Mucosa of stomach (tissue), 1 donor: ENCODE data around the gene FOXA1.

Source experiments
- H3K27me3 ChIP-seq: one replicate; pipeline ENCODE4 v1.7.0; 2013; ENCODE audit warnings: mild to moderate bottlenecking, low read length; ENCODE audit not compliant: control insufficient read depth, insufficient read depth
- H3K36me3 ChIP-seq: one replicate; pipeline ENCODE4 v1.7.0; 2013; ENCODE audit warnings: low read length; ENCODE audit not compliant: control insufficient read depth, insufficient read depth
- H3K4me1 ChIP-seq: one replicate; pipeline ENCODE4 v1.7.0; 2013; ENCODE audit warnings: mild to moderate bottlenecking, low read length; ENCODE audit not compliant: control insufficient read depth, insufficient read depth
- H3K4me3 ChIP-seq: one replicate; pipeline ENCODE4 v1.7.0; 2013; ENCODE audit warnings: low read length
- H3K9ac ChIP-seq: one replicate; pipeline ENCODE4 v1.7.0; 2013; ENCODE audit warnings: mild to moderate bottlenecking, low read length, moderate library complexity
- H3K9me3 ChIP-seq: one replicate; pipeline ENCODE4 v1.7.0; 2013; ENCODE audit warnings: mild to moderate bottlenecking, low read length, moderate library complexity; ENCODE audit not compliant: control insufficient read depth
- donor health status: Pancreatic carcinoma.

Gene FOXA1

GRCh38 chr14:37599507-37600368 lies 4.7 kb upstream of the FOXA1 start:
- no peak overlapping the region for H3K4me3 ChIP-seq
- H3K9ac ChIP-seq: peak overlapping the region; percentile 2
- no peaks in the 10 kb centered on the region for H3K9me3 ChIP-seq
- no peaks in the 10 kb centered on the region for H3K36me3 ChIP-seq
- peaks cover 9% of the 10 kb centered on the region for H3K4me1 ChIP-seq
- peaks cover 43% of the 10 kb centered on the region for H3K27me3 ChIP-seq

- Histone ChIP-seq H3K4me3 (no peak overlapping the region), H3K4me1 (peaks cover 9% of the 10 kb centered on the region), H3K36me3 (no peaks in the 10 kb centered on the region), H3K27me3 (peaks cover 43% of the 10 kb centered on the region), H3K9ac (peak overlapping the region; percentile 2), H3K9me3 (no peaks in the 10 kb centered on the region)
Observed at GRCh38 chr14:37598747-37599506, 3.9 kb upstream of the FOXA1 start.

- Histone ChIP-seq H3K9me3 (no peaks in the 10 kb centered on the region), H3K4me1 (peaks cover 9% of the 10 kb centered on the region), H3K27me3 (peaks cover 43% of the 10 kb centered on the region), H3K36me3 (no peaks in the 10 kb centered on the region), H3K9ac (peak overlapping the region; percentile 2), H3K4me3 (no peak overlapping the region)
Observed at GRCh38 chr14:37597914-37598746, 3.1 kb upstream of the FOXA1 start.

DNA sequence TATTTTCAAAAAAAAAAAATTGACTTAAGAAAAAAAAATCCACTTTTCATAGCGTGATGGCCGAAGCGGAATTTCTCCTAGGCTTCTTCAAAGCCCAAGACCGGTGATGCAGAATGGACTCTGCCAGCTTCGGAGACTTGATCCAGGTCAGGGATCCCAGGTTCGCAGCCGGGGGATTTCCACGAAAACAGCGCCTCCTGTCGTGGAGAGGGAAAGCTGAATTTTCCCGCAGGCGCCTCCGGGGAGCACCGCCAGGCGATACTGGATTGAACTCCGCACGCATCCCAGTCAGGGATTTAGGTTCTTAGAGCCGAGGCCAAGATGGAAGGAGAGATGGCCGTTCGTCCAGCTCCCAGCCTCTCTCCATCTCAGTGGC lies 2.5 kb upstream of the FOXA1 start:
- Histone ChIP-seq H3K36me3 (no peaks in the 10 kb centered on the region), H3K4me1 (peaks cover 5% of the 10 kb centered on the region), H3K27me3 (peaks cover 47% of the 10 kb centered on the region), H3K4me3 (no peak overlapping the region), H3K9me3 (no peaks in the 10 kb centered on the region), H3K9ac (no peak overlapping the region)

DNA sequence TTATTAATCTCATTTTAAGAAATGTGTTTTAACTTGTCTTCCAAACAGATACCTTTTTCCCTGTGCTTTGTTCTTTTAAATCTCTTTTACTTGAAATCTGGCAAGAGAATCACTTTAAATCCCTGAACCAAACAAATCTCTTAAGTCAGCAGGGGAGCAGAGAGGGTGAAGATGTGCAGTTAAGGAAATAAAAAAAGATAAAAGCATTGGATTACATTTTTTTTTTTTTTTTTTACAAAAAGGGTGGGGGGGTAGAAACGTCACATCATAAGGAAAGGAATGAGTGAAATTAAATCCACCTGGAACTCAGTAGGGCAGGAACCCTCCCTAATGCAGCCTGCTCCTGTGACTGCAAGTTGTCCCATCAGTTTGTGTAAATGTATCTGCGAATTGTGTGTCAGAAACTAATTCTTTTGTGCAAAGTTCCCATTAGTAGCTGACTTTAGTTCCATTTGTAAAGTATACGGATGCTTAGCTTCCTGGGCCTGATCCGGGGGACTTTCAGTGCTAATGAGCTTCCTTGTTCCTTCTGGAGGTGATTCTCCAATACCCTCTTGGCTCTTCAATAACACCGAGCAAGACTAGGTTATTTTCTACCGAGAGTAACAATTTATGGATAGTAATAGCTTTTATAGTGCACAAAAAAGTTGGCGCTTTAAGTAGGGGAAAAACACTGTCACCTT lies 1.9 kb upstream of the FOXA1 start:
- H3K36me3 ChIP-seq: no peaks in the 10 kb centered on the region
- no peaks in the 10 kb centered on the region for H3K9me3 ChIP-seq
- H3K4me3 ChIP-seq: no peak overlapping the region
- peak overlapping the region; percentile 90 for H3K9ac ChIP-seq
- H3K4me1 ChIP-seq: peaks cover 3% of the 10 kb centered on the region
- H3K27me3 ChIP-seq: peaks cover 53% of the 10 kb centered on the region

GRCh38 chr14:37595809-37596621 lies 966 bp upstream of the FOXA1 start:
- Histone ChIP-seq H3K4me1 (peaks cover 3% of the 10 kb centered on the region), H3K4me3 (peak overlapping the region; percentile 18), H3K9me3 (no peaks in the 10 kb centered on the region), H3K36me3 (no peaks in the 10 kb centered on the region), H3K27me3 (peaks cover 51% of the 10 kb centered on the region), H3K9ac (peak overlapping the region; percentile 90)

DNA sequence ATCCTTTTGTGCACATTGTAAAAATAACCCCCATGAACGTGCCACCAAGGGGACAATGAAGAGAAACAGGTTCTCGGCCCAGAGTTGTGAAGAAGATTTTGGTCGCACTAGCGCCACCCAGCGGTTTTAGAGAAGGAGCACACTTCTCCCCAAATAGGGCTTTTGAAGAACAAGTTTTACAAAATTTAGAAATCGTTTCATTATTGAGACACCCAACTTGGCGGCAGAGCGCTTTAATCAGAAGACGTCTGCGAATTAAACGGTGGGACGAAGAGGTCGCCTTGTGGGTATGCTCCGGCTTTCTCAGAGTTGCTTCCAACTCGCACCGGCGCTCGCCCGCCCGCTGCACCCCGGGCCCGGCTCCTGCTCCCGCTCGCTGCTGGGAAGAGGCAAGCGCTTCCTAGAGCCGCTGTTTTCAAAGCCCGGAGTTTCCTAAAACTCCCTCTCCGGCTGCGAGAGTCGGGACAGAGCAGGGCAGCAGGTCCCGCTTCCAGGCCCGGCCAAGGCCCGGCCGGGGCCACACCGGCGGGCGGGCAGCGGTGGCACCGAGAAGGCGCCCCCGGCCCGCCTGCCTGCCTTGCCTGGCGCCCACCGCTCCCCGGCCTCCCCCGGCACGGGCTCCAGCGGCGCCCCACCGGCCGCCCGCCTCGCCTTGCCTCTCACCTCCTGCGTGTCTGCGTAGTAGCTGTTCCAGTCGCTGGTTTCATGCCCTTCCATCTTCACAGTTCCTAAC lies 645 bp downstream of the FOXA1 start:
- H3K27me3 ChIP-seq: peaks cover 41% of the 10 kb centered on the region
- H3K4me1 ChIP-seq: peaks cover 3% of the 10 kb centered on the region
- H3K9me3 ChIP-seq: no peaks in the 10 kb centered on the region
- H3K36me3 ChIP-seq: no peaks in the 10 kb centered on the region
- peak overlapping the region; percentile 95 for H3K9ac ChIP-seq
- peak overlapping the region; percentile 68 for H3K4me3 ChIP-seq

DNA sequence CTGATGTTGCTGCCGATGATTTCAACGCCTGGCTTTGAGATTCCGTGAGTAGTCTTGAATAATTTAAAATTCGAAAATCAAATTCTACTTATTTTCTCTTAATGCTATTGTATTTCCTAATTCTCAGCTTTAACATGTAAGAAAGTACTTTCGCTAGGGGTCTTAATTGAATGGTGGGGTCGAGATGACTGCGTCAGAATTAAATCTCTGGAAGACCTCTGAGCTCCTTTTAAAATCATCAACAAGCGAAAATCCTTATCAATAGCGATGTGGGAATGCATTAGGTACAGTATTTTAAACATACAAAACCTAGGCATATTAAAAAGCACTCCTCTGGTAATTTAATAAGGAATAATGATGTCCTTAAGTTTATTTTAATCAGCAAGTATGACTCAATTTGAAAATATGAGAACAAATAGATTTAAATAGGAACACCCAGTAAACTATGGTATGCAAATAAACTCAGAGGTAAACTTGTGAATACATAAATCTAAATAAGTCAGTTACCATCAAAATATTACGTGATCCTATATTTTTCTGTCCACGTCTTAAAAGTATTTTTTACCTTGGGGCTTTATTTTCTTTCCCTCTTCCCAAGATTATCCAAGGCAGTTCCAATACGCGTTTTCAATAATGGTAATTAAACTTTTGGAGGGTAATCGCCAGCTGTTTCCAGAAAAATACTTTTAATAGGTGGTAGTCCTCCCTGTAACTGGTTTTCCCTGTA lies 1.4 kb downstream of the FOXA1 start:
- Histone ChIP-seq H3K9ac (peak overlapping the region; percentile 95), H3K4me1 (peaks cover 3% of the 10 kb centered on the region), H3K4me3 (peak overlapping the region; percentile 68), H3K9me3 (no peaks in the 10 kb centered on the region), H3K36me3 (no peaks in the 10 kb centered on the region), H3K27me3 (peaks cover 37% of the 10 kb centered on the region)

GRCh38 chr14:37592482-37593408 lies 2.3 kb downstream of the FOXA1 start:
- H3K4me3 ChIP-seq: peak overlapping the region; percentile 68

More at GRCh38 chr14:37592482-37593408, 2.3 kb downstream of the FOXA1 start:
- peak overlapping the region; percentile 95 for H3K9ac ChIP-seq
- H3K4me1 ChIP-seq: peaks cover 3% of the 10 kb centered on the region
- no peaks in the 10 kb centered on the region for H3K9me3 ChIP-seq
- peaks cover 31% of the 10 kb centered on the region for H3K27me3 ChIP-seq
- no peaks in the 10 kb centered on the region for H3K36me3 ChIP-seq
